ENCODE results near the gene SLC51A. TPM values are rescaled to one million over a fixed set of nuclear protein-coding genes. Genes with fewer than 3 reads are reported as not detected.
A peak's percentile ranks its signal among the peaks of the same experiment; 100 is the strongest.

SLC51A gene
- total and polyA plus RNA-seq, 2 of the 13 experiments (the other 11 are each of a cell fraction or from before 2014, with no cell fraction given), result 4.3 to 48.8 TPM

GRCh38 chr3:196219970-196220311 lies 3.6 kb downstream of the SLC51A start:
- Histone ChIP-seq H3K27ac (ENCODE audit: extremely low read length, insufficient read depth, low read length) (peak overlapping the region; percentile 53), H3K79me2 (ENCODE audit: insufficient read depth, low read length) (no peaks in the 10 kb centered on the region), H3K9ac (ENCODE audit: insufficient read depth, low read depth, low read length) (no peak overlapping the region; the same call in 1 of the 2 replicates), H3K4me3 (replicated peaks in 1 of 3; ENCODE audit: insufficient read depth in 1 of 3, low read depth in 2 of 3, low read length in 3 of 3) (no peak overlapping the region; a peak in 1 of 6 replicates), H3K9me3 (ENCODE audit: low read length) (no peaks in the 10 kb centered on the region), H3K27me3 (ENCODE audit: control insufficient read depth in 1 of 2, insufficient read depth in 2 of 2, low read length in 2 of 2) (no peaks in the 10 kb centered on the region; a peak in 1 of 5 replicates), H3K4me2 (ENCODE audit: low read depth, low read length) (peak overlapping the region; percentile 34; the same call in 1 of the 2 replicates), H2AFZ (ENCODE audit: low read length) (no peak overlapping the region), H4K20me1 (ENCODE audit: insufficient read depth, low read length) (no peaks in the 10 kb centered on the region), H3K36me3 (replicated peaks in 1 of 2; ENCODE audit: control insufficient read depth in 1 of 2, insufficient read depth in 2 of 2, low read length in 2 of 2) (no peaks in the 10 kb centered on the region), H3K4me1 (ENCODE audit: insufficient read depth, low read length) (peaks cover 52% of the 10 kb centered on the region)
- DNase-seq (ENCODE audit: low spot score) (no peak), ATAC-seq (no peak), FAIRE-seq (no peak)
- intact Hi-C loops (cut with micrococcal nuclease; ENCODE audit: unreplicated experiment) (no loop called here), in situ Hi-C loops (cut with HindIII; ENCODE audit: extremely low pct_ligation_motif_present, low pct_unique_long_range_greater_than_20kb) (no loop called here)
- ChIA-PET CTCF (ENCODE audit: low intra/inter-chr PET ratio, low total read pairs) (no interaction called here), POLR2A (no interaction called here)
- no TSS peak for BruUV-seq (replicated peaks)
- 90% methylated on average over 19 of the region's 19 CpGs for WGBS (ENCODE audit: low lambda C conversion rate)
- TF ChIP-seq GABPB1 (CRISPR knock-in tag; IDR thresholded peaks at IDR 0.05), result no peak
- TF ChIP-seq, protein P1, sequence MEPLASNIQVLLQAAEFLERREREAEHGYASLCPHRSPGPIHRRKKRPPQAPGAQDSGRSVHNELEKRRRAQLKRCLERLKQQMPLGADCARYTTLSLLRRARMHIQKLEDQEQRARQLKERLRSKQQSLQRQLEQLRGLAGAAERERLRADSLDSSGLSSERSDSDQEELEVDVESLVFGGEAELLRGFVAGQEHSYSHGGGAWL (CRISPR knock-in tag; IDR thresholded peaks at IDR 0.05), result no peak
- no peak for TF ChIP-seq MED13 (CRISPR knock-in tag; IDR thresholded peaks at IDR 0.05)
- TF ChIP-seq ZBTB38 (CRISPR knock-in tag; IDR thresholded peaks at IDR 0.05), result 0 out of 2 replicates have a peak, but pooled peaks have one; percentile 18
- no peak for TF ChIP-seq CC2D1A (CRISPR knock-in tag; IDR thresholded peaks at IDR 0.05)
- no peak for TF ChIP-seq NFE2 (CRISPR knock-in tag; IDR thresholded peaks at IDR 0.05)
- peak; percentile 44; the same call in 1 of the 2 replicates for TF ChIP-seq ZNF687 (CRISPR knock-in tag; IDR thresholded peaks at IDR 0.05)
- TF ChIP-seq, protein P2, sequence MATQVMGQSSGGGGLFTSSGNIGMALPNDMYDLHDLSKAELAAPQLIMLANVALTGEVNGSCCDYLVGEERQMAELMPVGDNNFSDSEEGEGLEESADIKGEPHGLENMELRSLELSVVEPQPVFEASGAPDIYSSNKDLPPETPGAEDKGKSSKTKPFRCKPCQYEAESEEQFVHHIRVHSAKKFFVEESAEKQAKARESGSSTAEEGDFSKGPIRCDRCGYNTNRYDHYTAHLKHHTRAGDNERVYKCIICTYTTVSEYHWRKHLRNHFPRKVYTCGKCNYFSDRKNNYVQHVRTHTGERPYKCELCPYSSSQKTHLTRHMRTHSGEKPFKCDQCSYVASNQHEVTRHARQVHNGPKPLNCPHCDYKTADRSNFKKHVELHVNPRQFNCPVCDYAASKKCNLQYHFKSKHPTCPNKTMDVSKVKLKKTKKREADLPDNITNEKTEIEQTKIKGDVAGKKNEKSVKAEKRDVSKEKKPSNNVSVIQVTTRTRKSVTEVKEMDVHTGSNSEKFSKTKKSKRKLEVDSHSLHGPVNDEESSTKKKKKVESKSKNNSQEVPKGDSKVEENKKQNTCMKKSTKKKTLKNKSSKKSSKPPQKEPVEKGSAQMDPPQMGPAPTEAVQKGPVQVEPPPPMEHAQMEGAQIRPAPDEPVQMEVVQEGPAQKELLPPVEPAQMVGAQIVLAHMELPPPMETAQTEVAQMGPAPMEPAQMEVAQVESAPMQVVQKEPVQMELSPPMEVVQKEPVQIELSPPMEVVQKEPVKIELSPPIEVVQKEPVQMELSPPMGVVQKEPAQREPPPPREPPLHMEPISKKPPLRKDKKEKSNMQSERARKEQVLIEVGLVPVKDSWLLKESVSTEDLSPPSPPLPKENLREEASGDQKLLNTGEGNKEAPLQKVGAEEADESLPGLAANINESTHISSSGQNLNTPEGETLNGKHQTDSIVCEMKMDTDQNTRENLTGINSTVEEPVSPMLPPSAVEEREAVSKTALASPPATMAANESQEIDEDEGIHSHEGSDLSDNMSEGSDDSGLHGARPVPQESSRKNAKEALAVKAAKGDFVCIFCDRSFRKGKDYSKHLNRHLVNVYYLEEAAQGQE (IDR thresholded peaks at IDR 0.05; ENCODE audit: borderline replicate concordance in 1 of 2, low read depth in 1 of 2, low read length in 2 of 2), result no peak
- TF ChIP-seq ZFP36 (IDR thresholded peaks at IDR 0.05; ENCODE audit: borderline replicate concordance, low read depth, low read length, partially characterized antibody), result no peak
- no peak for TF ChIP-seq MLLT10 (CRISPR knock-in tag; IDR thresholded peaks at IDR 0.05)
